ENCODE data around the gene CNDP2.
"Not testable (repeated sequence)": the region's sequence is repeated elsewhere in the genome, so short reads cannot be mapped to it uniquely, and the experiment has no call there.

Gene CNDP2

DNA sequence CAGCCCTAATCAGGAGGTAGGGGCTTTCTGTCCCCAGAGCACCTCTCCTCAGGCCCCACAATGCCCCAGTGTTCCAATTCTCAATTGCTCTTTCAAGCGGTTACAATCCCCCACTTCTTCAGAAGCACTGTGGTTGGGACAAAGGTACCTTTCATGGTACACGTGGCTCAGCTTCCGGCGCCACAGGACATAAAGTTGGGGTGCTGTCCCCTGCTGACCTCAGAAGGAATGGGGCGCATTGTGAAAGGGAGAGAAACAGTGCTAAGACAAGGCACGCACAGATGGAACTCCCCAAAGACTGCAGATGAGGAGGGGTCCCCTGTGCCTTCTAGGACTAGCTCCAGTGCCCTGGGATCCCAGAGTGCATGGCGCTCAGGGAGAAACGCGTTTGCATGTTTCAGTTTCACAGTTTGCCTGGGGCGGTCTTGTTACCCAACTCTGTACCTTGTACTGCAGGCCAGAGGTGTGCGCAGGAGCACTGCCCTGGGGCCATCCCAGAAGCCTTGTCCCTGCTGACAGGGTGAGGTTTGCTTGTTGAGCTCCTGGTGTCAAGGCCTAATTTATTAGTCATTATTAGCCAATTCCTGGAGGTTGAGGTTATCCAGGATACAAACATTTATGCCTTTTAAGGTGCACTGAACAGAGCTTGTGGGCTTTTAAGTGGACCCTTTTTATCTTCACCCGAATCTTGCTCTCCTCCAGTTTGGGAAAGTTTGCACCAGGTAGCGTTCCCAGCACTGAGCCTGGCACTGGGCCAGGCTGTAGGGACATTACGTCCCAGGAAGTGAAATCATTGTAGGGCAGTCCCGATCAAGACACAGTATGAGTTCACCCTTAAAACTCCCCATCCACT is 45.8 kb downstream of the CNDP2 start:
- DNase-seq = no peak

DNA sequence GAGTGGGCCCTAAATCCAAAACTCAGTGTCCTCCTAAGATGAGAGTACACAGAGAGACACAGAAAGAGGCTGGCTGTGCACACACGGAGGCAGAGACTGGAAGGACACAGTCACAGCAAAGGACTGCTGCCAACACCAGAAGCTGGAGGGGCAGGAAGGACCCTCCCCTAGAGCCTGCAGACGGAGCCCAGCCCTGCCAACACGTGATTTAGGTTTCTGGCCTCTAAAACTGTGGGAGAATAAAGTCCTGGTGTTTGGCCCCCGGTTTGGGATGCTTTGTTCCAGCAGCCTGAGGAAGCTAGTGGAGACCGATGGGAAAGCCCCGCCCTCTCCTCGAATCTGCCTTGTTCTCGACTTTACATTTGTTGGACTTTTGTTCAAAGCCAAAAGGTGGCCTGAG is 48.7 kb downstream of the CNDP2 start:
- DNase-seq = no peak

DNA sequence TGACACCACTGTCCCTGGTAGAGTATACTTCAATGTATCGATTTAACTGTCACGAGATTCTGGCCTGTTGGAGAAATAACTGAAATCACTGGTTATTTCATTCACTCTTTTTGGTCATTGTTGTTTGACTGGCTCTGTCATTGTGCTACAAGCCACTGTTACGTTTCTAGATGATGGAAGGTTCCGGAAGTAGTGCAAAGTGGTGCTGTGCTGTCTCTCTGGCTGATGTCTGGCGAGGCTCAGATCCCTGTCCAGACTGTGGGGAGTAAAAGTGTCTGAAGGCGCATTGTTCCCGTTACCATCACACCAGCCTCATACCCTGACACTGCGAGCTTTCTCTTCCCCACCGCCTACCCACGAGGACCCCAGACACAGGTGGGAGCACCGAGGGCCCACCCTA is 49.8 kb downstream of the CNDP2 start:
- DNase-seq = no peak

DNA sequence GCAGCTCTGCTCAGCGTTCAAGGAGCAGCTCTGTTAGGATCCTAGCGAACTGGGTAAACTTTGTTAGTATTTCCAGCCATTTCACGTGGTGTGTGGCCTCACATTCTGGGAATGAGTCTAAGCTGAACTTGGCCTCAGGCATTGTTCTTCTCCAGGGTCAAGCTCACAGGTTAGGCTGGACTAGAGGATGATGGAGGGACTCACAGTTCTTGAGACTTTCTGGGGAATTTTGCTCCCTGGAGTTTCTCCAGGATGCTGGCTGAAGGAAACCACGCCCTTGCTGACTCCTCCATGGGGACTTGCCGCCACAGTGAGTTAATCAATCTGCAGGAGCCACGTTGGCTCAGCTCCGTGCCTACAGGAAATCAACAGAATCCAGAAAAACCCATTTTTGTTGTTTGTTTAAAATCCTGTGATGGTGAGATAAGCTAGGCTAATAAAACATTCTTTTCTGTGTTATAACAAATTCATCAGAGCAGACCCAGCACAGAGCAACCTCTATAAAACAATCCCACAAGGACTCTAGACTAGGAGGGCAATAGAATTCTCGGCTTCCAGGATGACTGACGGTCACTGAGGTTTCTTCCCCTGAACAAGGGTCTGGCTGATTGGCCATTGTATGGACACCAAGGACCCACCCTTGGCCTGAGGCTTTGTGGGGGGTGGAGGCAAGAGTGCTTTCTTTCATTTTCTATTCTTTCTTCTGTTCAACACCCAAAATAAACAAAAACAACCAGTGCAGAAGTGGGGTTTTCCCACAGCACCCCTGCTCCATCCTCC is 50.8 kb downstream of the CNDP2 start:
- DNase-seq = no peak

DNA sequence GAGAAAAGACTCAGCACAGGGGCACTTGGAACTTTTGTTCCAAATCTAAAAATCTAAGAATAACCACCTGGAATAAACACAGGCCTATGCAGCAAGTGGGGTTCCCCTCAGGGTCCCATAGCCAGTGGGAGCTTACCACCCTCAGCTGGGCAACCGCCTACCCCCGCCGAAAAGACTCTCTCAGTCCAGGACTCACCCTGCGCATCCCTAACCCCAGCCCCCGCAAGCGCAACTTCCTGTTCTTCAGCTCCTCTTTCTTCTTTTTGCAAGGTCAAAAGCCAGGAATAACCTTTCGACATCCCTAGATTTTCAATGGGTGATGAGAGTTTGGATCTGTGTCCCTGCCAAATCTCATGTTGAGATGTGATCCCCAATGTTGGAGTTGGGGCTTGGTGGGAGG is 51.7 kb downstream of the CNDP2 start:
- no peak for DNase-seq

DNA sequence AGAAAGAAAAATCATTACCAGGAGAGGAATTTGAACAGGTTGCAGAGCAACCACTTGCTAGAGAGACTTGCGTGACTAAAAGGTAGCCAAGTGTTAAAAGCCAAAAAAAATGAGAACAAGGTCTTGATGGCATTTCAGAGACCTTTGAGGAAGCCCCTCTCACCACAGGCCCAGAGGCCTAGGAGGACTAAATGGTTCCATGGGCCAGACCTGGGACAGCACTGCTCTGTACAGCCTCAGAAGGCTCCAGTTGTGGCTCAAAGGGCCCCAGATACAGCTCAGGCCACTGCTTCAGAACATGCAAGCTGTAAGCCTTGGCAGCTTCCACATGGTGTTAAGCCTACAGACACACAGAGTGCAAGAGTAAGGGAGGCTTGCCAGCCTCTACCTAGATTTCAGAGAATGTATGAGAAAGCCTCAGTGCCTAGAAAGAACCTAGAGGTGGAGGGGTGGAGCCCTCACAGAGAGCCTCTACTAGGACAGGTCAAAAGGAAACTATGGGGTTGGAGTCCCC is 53.5 kb downstream of the CNDP2 start:
- DNase-seq = no peak

DNA sequence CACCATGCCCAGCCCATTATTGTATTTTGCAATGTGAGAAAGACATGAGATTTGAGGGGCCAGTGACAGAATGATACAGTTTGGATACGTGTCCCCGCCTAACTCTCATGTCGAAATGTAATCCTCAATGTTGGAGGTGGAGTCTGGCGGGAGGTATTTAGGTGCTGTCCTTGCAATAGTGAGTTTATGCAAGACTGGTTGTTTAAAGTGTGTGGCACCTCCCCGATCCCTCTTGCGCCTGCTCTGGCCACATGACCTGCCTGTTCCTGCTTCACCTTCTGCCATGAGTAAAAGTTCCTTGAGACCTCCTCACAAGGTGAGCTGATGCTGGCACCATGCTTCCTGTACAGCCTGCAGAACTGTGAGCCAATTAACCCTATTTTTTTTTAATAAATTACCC is 54.7 kb downstream of the CNDP2 start:
- DNase-seq = no peak

DNA sequence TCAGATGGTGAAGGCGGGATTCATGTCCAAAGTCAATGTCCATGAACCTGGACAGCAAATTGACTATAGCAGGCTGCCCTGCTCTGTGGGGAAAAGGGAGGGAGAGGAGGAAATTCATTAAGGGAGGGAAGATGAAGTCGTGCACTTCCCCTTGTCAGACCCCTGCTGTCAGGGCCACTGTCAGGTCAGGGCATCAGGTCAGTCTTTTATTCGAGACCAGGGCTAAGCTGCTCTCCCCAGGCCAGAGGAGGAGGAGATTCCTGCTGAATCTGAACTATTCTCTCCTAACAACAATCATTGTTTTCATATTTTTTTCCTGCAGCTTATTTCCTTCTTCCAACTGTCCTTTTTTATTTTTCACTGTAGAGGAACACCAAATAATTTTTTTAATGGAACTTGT is 55.3 kb downstream of the CNDP2 start:
- DNase-seq = no peak

DNA sequence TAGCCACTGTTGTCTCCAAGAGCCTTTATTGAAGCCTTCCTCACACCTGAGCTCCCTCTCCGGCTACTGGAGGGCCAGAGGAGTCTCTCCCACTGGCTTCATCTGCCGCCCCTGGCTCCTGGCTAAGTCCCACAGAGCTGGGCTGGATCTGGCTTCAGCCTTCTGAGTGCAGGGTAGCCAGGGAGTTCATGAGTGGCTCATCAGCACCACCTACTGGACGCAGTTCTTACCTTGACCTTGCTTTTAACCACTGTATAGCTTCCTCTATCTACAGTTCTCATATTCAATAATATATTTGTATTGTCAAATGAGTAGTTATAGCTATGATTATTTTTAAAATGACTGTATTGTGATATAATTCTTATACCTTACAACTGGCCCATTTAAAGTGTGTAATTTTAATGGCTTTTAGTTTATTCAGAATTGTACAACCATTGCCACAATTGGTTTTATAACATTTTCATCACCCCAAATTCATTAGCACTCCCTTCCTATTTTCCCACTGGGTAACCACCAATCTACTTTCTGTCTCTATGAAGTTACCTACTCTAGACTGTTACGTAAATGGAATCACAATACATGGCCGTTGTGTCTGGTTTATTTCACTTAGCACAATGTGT is 55.9 kb downstream of the CNDP2 start:
- DNase-seq = peak; percentile 89 to 93

DNA sequence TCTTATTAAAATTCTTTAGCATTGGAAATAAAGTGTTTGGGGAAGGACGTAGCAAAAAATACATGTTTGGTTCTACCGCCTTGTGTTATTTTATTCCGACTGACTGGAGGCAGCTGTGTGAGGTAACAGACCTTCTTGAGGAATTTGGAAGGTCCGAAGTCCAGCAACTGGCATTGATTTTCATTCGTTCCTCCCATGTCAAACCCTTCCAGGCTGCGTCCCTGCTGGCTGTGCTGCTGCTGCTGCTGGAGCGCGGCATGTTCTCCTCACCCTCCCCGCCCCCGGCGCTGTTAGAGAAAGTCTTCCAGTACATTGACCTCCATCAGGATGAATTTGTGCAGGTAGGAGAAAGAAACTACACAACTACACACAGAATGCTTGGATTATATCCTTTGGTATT is 60.0 kb downstream of the CNDP2 start:
- DNase-seq = no peak

DNA sequence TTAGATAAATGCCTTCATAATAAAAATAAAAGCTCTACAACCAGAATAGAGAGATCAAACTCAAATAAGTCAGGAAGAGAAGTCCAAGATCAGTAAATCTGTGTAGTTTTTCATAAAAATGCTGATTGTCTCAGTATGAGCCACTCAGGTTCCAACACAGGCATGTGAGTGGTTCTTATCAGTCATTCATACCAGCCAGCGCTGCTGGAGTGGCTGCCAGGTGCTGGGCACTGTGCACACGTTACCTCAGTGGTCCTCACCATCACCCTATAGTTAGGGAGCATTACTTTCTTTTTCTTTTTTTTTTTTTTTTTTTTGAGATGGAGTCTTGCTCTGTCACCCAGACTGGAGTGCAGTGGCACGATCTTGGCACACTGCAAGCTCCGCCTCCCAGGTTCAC is 61.9 kb downstream of the CNDP2 start:
- DNase-seq = no peak

DNA sequence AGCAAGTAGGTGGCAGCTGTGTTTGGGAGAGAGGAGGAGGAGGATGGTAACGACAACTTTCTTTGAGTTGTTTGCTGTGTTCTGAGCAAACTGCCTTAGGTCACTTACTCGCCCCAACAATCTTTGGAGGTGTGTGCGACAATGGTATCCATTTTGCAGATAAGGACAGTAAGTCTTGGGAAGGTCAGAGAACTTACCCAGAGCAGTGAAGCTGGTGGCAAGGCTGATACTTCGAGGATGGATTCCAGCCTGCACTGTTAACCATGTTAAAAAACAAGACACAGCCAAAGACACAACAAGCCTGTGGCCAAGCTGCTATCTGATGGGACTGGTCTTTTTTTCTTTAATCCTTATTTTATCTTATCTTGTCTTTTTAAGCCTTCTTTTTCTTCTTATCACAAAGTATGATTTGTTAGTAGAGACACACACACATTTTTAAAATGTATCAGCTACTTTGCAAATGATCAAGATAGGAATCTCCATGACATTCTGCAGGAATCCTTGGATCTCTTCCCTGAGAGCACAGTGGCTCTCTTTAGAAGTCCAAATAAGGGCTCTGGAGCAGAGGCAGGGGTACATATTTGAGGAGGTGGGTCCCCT is 66.1 kb downstream of the CNDP2 start:
- DNase-seq = no peak

DNA sequence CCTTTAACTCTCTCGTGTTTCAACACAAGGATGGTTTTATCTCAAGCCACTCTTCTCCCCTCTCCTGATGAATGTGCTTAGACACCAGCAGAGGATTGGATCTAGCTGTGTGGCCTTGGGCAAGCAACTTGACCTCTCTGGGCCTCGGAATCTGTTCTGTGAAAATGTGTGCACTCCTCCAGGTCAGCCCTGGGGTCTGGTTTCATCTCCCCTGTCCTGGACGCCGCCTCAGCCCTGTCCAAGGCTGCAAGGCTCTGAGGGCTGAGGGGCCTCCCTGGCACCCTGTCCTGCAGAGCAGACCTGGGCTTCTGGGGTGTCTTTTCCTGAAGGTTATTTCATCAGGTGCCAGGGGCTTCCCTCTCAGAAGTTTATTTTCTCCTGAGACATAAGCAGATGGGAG is 66.6 kb downstream of the CNDP2 start:
- DNase-seq = no peak

DNA sequence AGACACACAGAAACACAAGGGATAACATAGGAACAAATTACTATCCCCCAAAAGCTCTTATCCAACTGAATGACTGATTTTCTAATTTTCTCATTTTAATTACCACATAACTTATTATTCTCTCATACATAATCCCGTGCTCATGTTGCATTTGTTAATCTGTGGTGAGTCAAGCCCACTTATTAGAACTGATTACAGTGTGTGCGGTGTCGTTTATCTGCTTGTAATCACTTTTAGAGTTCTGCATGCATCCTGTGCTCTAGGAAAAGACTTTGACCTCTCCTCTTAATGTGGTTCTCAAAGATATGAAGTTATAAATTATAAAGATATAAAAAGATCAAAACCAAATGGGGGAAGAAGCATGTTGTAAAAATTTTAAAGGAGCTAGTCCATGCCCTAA is 67.8 kb downstream of the CNDP2 start:
- DNase-seq = no peak

DNA sequence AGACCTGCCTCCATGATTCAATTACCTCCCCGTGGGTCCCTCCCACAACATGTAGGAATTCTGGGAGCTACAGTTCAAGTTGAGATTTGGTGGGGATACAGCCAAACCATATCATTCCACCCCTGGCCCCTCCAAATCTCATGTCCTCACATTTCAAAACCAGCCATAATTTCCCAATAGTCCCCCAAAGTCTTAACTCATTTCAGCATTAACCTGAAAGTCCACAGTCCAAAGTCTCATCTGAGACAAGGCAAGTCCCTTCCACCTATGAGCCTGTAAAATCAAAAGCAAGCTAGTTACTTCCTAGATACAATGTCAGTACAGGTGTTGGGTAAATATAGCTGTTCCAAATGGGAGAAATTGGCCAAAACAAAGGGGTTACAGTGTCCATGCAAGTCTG is 69.0 kb downstream of the CNDP2 start:
- not testable (repeated sequence) for DNase-seq

DNA sequence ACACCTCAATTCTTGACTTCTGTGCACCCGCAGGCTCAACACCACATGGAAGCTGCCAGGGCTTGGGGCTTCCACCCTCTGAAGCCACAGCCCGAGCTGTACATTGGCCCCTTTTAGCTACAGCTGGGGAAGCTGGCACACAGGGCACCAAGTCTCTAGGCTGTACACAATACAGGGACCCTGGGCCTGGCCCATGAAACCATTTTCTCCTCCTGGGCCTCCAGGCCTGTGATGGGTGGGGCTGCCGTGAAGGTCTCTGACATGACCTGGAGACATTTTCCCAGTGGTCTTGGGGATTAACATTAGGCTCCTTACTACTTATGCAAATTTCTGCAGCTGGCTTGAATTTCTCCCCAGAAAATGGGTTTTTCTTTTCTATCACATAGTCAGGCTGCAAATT is 69.8 kb downstream of the CNDP2 start:
- DNase-seq = not testable (repeated sequence)

DNA sequence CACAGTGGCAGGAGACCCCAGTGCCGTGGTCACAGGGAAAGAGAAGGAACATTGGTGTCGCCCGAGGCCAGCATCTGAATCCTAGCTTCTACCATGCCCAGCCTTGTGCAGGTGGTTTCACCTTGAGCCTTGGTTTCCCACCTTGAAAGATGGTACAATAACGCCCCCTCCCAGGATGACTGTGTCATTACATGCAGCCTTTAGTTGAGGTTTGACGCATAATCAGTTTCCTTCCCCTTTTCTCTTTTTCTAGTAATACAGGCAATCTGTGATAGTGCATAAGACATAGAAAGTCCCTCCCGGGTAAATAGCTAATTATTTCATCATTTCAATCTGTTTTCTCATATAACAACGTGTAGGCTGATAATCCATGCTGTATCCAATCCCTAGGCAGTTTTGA is 71.7 kb downstream of the CNDP2 start:
- DNase-seq = peak; percentile 21 to 48

DNA sequence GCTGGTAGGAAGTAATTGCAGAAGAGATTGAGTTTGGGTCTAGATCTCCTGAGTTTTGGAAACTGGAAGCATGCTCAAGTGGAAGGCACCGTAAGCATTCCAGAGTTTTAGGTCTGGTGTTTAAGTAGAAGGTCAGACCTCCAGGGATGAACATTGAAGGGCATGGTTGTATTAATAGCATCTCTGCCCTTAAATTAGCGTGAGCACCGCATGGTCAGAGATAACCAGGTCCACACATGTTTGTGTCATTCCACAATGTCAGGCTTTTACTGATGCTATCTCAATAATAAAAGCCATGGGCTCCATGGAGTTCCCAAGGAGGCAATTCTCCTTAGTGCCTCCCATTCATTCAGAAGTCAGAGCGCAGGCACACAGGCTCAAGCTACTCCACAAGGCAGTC is 73.2 kb downstream of the CNDP2 start:
- DNase-seq = no peak

DNA sequence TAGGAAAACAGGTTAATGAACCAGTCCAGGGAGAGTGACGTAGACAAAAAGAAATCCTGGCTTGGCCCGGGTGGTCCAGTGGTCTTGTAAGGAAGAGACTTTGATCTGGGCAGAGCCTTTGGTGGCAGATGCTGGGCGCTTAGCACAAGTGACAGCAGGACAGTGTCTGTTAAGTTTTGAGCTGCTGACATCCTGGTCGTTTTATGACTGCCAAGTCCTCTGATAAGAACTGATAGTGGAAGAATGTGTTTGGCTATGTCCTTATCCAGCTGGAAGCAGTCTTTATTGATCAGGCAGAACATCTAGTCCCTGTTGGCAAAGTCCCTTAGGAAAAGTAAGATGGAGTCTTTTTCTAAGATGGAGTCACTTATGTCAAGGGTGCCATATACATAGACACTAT is 74.1 kb downstream of the CNDP2 start:
- DNase-seq = no peak

DNA sequence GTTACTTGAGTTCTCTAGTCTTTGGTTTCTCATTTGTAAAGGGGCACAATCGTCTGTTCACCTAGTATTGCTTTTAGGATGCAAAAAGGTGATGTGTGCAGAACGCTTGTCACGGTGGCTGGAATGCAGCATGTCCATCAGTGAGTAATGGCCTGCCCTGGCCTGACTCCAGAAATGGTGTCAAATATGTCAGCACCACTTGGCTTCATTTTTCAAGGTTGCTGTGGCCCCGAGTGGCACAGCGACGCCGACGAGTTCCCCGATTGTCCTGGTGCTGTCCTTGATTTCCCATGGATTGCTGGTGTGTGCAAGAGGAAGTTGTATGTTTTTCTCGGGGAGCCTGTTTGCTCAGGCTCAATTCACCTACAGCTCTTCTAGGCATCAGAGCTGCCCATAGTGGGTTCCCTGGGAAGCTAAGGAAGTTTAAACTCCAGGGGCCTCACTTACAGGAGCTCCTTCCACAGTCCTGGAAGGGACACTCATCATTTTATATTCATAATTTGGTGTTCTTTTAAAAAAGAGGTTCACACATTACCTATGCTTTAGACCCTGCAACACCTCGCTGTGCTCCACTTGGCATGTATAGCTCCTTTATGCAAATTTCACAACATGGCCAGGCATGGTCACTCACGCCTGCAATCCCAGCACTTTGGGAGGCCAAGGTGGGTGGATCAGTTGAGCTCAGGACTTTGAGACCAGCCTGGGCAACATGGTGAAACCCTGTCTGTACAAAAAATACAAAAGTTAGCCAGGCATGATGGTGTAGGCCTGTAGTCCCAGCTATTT is 75.9 kb downstream of the CNDP2 start:
- DNase-seq = no peak

DNA sequence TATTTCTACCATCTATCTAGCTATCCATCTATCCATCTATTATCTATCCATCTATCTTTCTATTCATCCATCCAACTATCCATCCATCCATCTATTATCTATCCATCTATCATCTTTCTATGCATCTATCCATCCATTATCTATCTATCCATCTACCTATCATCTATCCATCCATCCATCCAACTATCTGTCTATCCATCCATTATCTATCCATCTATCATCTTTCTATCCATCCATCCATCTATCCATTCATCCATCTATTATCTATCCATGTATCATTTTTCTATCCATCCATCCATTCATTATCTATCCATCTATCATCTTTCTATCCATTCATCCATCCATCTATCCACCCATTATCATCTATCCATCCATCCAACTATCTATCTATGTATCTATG is 76.9 kb downstream of the CNDP2 start:
- DNase-seq = no peak
